Heart left ventricle (tissue), 13 donors: ENCODE results near the gene NEIL1.

Experiments
- CTCF ChIP-seq, 12 donors: fragments of 200-600 bp; sonication (generic) in 4 of 12; IDR thresholded peaks; one replicate each; pipeline versions ENCODE4 v1.5.0 to v1.8.0; 2018 to 2022; ENCODE audit warnings: antibody characterized with exemption in 12 of 12, mild to moderate bottlenecking in 5 of 12
- POLR2A ChIP-seq, 2 donors: fragments of 450-650 bp; IDR thresholded peaks; one replicate each; pipeline ENCODE4 v1.6.1; 2017; ENCODE audit warnings: antibody characterized with exemption in 2 of 2, mild to moderate bottlenecking in 2 of 2, moderate library complexity in 2 of 2
- donor health status: ischemic (EF 13 %, LVEDD 7.1; RV severe dilation, severe dysfunction).
- donor health status: DM: no; HTN: yes; CAD: no.
- donor health status: DM: no; HTN: no; CAD: no.
- donor health status: ischemic (EF 25% LVEDD 6.9; RV normal size, moderate dysfunction).
- donor health status: ischemic (EF 25% LVEDD 5.7; RV mildly dilated, moderate dysfunction).
- donor health status: ischemic (EF 35%, LVEDD 5.7; RV mildly dilated, moderate dysfunction).
- donor health status: nonischemic (EF 11% LVEDD 7.7; RV severe dilation, severe dysfunction).
- donor health status: DM: yes; HTN: yes; CAD: no.
- donor health status: PGD.
- donor health status: ischemic (EF 29% LVEDD 5.4; RV normal size, mild dysfunction).
- donor health status: nonischemic (EF 23%, LVEDD 6.1; RV moderate dilation, normal function).

GRCh38 chr15:75346796-75347221 is at the start of gene NEIL1:
- TF ChIP-seq POLR2A (IDR thresholded peaks at IDR 0.05): no peak
- TF ChIP-seq CTCF (IDR thresholded peaks at IDR 0.05): no peak
